Common myeloid progenitor, CD34-positive (primary cell): ENCODE measurements around the gene LGALS3BP.

Source experiments
- CTCF ChIA-PET: fragments of 350-600 bp; sonication (Branson Sonifier 250); formaldehyde crosslinking; loops from one replicate; lab custom pipeline; 2021; ENCODE audit warnings: antibody characterized with exemption; lab: Charles Lee
- POLR2A ChIA-PET: fragments of 350-600 bp; sonication (Branson Sonifier 250); formaldehyde crosslinking; loops from one replicate; lab custom pipeline; 2021; ENCODE audit warnings: antibody characterized with exemption; lab: Charles Lee
- DNase-seq, 3 donors: peaks; one replicate each; pipeline versions ENCODE4 v3.0.0 to v3.0.0-alpha.2; 2013
- H3K27ac ChIP-seq, 2 experiments: 1 replicate in 1 of 2; 2 replicates in 1 of 2; pipeline ENCODE4 v1.7.0; 2013; ENCODE audit warnings: inconsistent platforms in 2 of 2, low read length in 2 of 2, mild to moderate bottlenecking in 2 of 2, low read depth in 1 of 2, moderate library complexity in 1 of 2; ENCODE audit not compliant: severe bottlenecking in 2 of 2, insufficient read depth in 1 of 2, poor library complexity in 1 of 2
- H3K27me3 ChIP-seq, 5 experiments: replicated peaks in 2 of 5; 1 replicate in 3 of 5; 2 replicates in 2 of 5; pipeline versions ENCODE4 v1.6.1 to v1.7.0; 2013; ENCODE audit warnings: low read length in 4 of 5, mild to moderate bottlenecking in 2 of 5, moderate library complexity in 2 of 5, inconsistent platforms in 1 of 5; ENCODE audit not compliant: insufficient read depth in 5 of 5, control insufficient read depth in 4 of 5
- H3K36me3 ChIP-seq, 4 experiments: 1 replicate in 2 of 4; 2 replicates in 2 of 4; pipeline versions ENCODE4 v1.6.1 to v1.7.0; 2013; ENCODE audit warnings: low read length in 3 of 4, control low read depth in 1 of 4, mild to moderate bottlenecking in 1 of 4; ENCODE audit not compliant: control insufficient read depth in 4 of 4, insufficient read depth in 4 of 4
- H3K4me1 ChIP-seq, 4 experiments: 1 replicate in 3 of 4; 2 replicates in 1 of 4; pipeline versions ENCODE4 v1.6.1 to v1.7.1; 2013; ENCODE audit warnings: low read length in 3 of 4, mild to moderate bottlenecking in 3 of 4, control low read depth in 1 of 4, inconsistent platforms in 1 of 4, moderate library complexity in 1 of 4; ENCODE audit not compliant: control insufficient read depth in 4 of 4, insufficient read depth in 4 of 4; ENCODE audit errors: control extremely low read depth in 1 of 4
- H3K4me3 ChIP-seq, 7 experiments: 1 replicate in 4 of 7; 2 replicates in 3 of 7; pipeline versions ENCODE4 v1.5.1 to v1.7.0; 2013; ENCODE audit warnings: mild to moderate bottlenecking in 7 of 7, low read length in 6 of 7, moderate library complexity in 6 of 7, inconsistent platforms in 2 of 7, low read depth in 2 of 7, control low read depth in 1 of 7; ENCODE audit not compliant: insufficient read depth in 4 of 7, control insufficient read depth in 1 of 7; ENCODE audit errors: extremely low read depth in 1 of 7
- H3K9me3 ChIP-seq, 5 experiments: 1 replicate in 4 of 5; 2 replicates in 1 of 5; pipeline versions ENCODE4 v1.6.1 to v1.7.1; 2013; ENCODE audit warnings: low read length in 4 of 5, mild to moderate bottlenecking in 2 of 5, inconsistent platforms in 1 of 5, low read depth in 1 of 5, moderate library complexity in 1 of 5; ENCODE audit not compliant: control insufficient read depth in 4 of 5, insufficient read depth in 2 of 5; ENCODE audit errors: control extremely low read depth in 1 of 5
- WGBS: methylation state at CpG from one replicate; pipeline ENCODE4 v1.1.5; 2013; ENCODE audit not compliant: insufficient coverage; 5-methylcytosine and 5-hydroxymethylcytosine counted together

Gene LGALS3BP

DNA sequence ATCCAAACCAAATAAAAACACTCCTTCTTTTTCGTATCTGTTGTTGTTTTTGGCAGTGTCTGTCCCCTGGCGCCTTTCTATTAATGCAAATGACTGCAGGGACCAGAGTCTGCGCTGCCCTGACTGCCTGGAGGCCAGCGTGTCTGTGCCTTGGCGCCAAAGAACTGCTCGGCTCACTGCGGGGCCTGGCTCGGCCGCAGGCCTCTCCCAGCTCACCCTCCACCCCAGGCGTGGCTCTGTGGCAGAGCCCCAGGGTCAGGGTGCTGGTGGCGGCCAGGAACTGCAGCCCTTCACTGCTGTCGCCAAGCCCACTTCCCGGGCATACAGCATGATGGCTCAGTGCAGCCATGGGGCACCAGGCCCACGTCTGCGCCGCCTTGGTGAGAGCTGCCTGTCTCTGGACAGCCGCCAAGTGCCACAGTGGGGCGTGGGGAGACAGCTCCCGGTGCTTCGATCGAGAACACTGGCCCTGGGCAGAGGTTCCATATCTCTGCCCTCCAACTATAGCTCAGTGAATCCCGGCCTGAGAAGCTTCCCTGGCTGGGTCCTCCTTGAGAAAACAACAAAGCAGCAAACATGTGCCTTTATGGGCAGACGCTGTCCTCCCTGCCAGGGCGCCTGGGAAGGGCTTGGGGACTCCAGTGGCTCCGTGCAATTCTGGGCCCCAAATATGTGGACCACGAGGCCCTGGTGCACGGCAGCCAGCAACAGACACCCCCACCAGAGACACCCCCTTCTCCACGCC is 18.8 kb upstream of the LGALS3BP start:
- CTCF ChIA-PET, result interaction anchor here (1.2 kb wide), 1 partner anchor 94 kb away, joined by 3 read pairs; no protein-coding TSS in a partner anchor
- no peak overlapping the region for H3K4me3 ChIP-seq
- no peaks in the 10 kb centered on the region for H3K9me3 ChIP-seq
- H3K36me3 ChIP-seq, result peaks cover 3 to 90% (median 73%) of the 10 kb centered on the region in 4 experiments
- 95% methylated on average over 23 of the region's 28 CpGs for WGBS
- DNase-seq, result no peak
- POLR2A ChIA-PET, result no interaction called here
- no peak overlapping the region for H3K27ac ChIP-seq
- H3K27me3 ChIP-seq, result no peaks in the 10 kb centered on the region
- peaks cover 0 to 3% (median 0%) of the 10 kb centered on the region in 4 experiments for H3K4me1 ChIP-seq

DNA sequence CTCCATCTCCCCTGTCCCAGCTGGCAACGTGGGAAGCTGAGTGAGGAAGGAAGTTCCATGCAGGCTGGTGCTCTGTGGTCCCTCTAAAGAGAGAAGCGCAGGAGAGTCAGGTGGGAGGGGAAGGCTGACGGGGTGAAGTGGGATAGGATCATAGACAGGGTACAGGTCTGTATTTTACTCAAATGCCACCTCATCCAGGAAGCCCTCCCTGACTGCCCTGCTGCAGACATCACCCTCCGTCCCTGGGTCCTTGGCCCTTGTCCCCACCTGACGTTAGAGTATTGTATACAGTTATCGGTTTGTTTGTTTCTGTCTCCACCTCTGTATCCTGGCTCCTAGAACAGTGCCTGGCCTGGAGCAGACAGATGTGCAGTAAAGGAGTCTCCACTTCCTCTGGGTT is 18.2 kb upstream of the LGALS3BP start:
- CTCF ChIA-PET, result no interaction called here

GRCh38 chr17:78997231-78997741 is 17.6 kb upstream of the LGALS3BP start:
- Histone ChIP-seq H3K4me3 (no peak overlapping the region), H3K36me3 (peaks cover 3 to 89% (median 69%) of the 10 kb centered on the region in 4 experiments)
- POLR2A ChIA-PET, result no interaction called here

More for the DNA sequence above, 18.2 kb upstream of the LGALS3BP start:
- Histone ChIP-seq H3K4me1 (peaks cover 0 to 2% (median 0%) of the 10 kb centered on the region in 4 experiments), H3K36me3 (peaks cover 3 to 89% (median 73%) of the 10 kb centered on the region in 4 experiments), H3K27ac (no peak overlapping the region), H3K9me3 (no peaks in the 10 kb centered on the region), H3K27me3 (no peaks in the 10 kb centered on the region), H3K4me3 (no peak overlapping the region)
- POLR2A ChIA-PET, result no interaction called here
- WGBS, result 88% methylated on average over 4 of the region's 6 CpGs
- DNase-seq, result no peak

GRCh38 chr17:78996781-78997201 is 17.1 kb upstream of the LGALS3BP start:
- Histone ChIP-seq H3K9me3 (no peaks in the 10 kb centered on the region), H3K27me3 (no peaks in the 10 kb centered on the region), H3K27ac (no peak overlapping the region), H3K4me3 (no peak overlapping the region), H3K36me3 (peaks cover 5 to 89% (median 69%) of the 10 kb centered on the region in 4 experiments), H3K4me1 (peaks cover 0 to 2% (median 0%) of the 10 kb centered on the region in 4 experiments)
- ChIA-PET CTCF (interaction anchor here (0.8 to 2.2 kb wide), 4 partner anchors 10 to 47 kb away, joined by 3 to 5 read pairs (median 4); no protein-coding TSS in a partner anchor), POLR2A (interaction anchor here (0.6 kb wide), 1 partner anchor 561 kb away, joined by 3 read pairs; no protein-coding TSS in a partner anchor)
- WGBS, result 98% methylated on average over 14 of the region's 16 CpGs
- DNase-seq, result no peak

More at GRCh38 chr17:78997231-78997741, 17.6 kb upstream of the LGALS3BP start:
- H3K4me1 ChIP-seq, result peaks cover 0 to 2% (median 0%) of the 10 kb centered on the region in 4 experiments
- no peak for DNase-seq
- WGBS, result over 99% methylated on average over 14 of the region's 27 CpGs
- H3K9me3 ChIP-seq, result no peaks in the 10 kb centered on the region
- CTCF ChIA-PET, result interaction anchor here (1.5 to 2.2 kb wide), 3 partner anchors 10 to 47 kb away, joined by 3 to 5 read pairs (median 4); no protein-coding TSS in a partner anchor
- H3K27ac ChIP-seq, result no peak overlapping the region
- H3K27me3 ChIP-seq, result no peaks in the 10 kb centered on the region

GRCh38 chr17:78995761-78996451 is 16.2 kb upstream of the LGALS3BP start:
- H3K4me1 ChIP-seq, result peaks cover 0 to 2% (median 0%) of the 10 kb centered on the region in 4 experiments
- POLR2A ChIA-PET, result interaction anchor here (0.6 kb wide), 1 partner anchor 560 kb away, joined by 3 read pairs; no protein-coding TSS in a partner anchor
- DNase-seq, result no peak
- peaks cover 5 to 93% (median 73%) of the 10 kb centered on the region in 4 experiments for H3K36me3 ChIP-seq
- 95% methylated on average over 17 of the region's 18 CpGs for WGBS
- H3K4me3 ChIP-seq, result no peak overlapping the region
- H3K27me3 ChIP-seq, result no peaks in the 10 kb centered on the region
- CTCF ChIA-PET, result interaction anchor here (0.8 to 2.2 kb wide), 7 partner anchors 9 to 48 kb away, joined by 3 to 5 read pairs (median 3); partner anchors contain the start of gene CANT1
- no peak overlapping the region for H3K27ac ChIP-seq
- no peaks in the 10 kb centered on the region for H3K9me3 ChIP-seq

GRCh38 chr17:78995022-78995760 is 15.5 kb upstream of the LGALS3BP start:
- POLR2A ChIA-PET, result no interaction called here
- DNase-seq, result no peak
- Histone ChIP-seq H3K4me1 (peaks cover 0 to 2% (median 0%) of the 10 kb centered on the region in 4 experiments), H3K27me3 (no peaks in the 10 kb centered on the region), H3K27ac (no peak overlapping the region), H3K36me3 (peaks cover 5 to 93% (median 74%) of the 10 kb centered on the region in 4 experiments), H3K9me3 (no peaks in the 10 kb centered on the region), H3K4me3 (no peak overlapping the region)
- CTCF ChIA-PET, result interaction anchor here (0.9 to 2.2 kb wide), 10 partner anchors 8 to 92 kb away, joined by 3 to 5 read pairs (median 4); partner anchors contain the start of gene CANT1
- WGBS, result 98% methylated on average over 31 of the region's 34 CpGs
